Uterus (tissue), 4 donors: ENCODE data around the gene METTL14. TPM values are rescaled to one million over a fixed set of nuclear protein-coding genes. Genes with fewer than 3 reads are reported as not detected.

Experiments used
- DNase-seq, 2 donors: peaks; one replicate each; pipeline ENCODE4 v3.0.0-alpha.2; 2019 to 2020
- H3K27ac ChIP-seq, 2 donors: fragments of 200-600 bp; sonication (generic); 1 replicate in 1 of 2; 2 replicates in 1 of 2; pipeline ENCODE4 v1.5.1; 2016 to 2018
- H3K27me3 ChIP-seq, 2 donors: fragments of 200-600 bp; sonication (generic); one replicate each; pipeline ENCODE4 v1.5.1; 2018 to 2019; ENCODE audit warnings: control low read depth in 1 of 2
- H3K36me3 ChIP-seq, 2 donors: fragments of 200-600 bp; sonication (generic); one replicate each; pipeline ENCODE4 v1.5.1; 2019; ENCODE audit warnings: control low read depth in 1 of 2
- H3K4me1 ChIP-seq, 2 donors: fragments of 200-600 bp; sonication (generic); one replicate each; pipeline ENCODE4 v1.5.1; 2018 to 2019; ENCODE audit warnings: control low read depth in 1 of 2
- H3K4me3 ChIP-seq, 2 donors: fragments of 200-600 bp; sonication (generic); 1 replicate in 1 of 2; 2 replicates in 1 of 2; pipeline ENCODE4 v1.5.1; 2018 to 2019; ENCODE audit warnings: mild to moderate bottlenecking in 1 of 2
- H3K9me3 ChIP-seq, 2 donors: fragments of 200-600 bp; sonication (generic); one replicate each; pipeline ENCODE4 v1.5.1; 2019; ENCODE audit warnings: control low read depth in 1 of 2
- CTCF ChIP-seq, 4 experiments: fragments of 200-600 bp in 2 of 4; fragments of 450-650 bp in 2 of 4; sonication (generic) in 2 of 4; IDR thresholded peaks; one replicate each; pipeline ENCODE4 v1.5.1; 2016 to 2019; ENCODE audit warnings: antibody characterized with exemption in 4 of 4, mild to moderate bottlenecking in 2 of 4, moderate library complexity in 1 of 4
- POLR2A ChIP-seq, 2 donors: fragments of 450-650 bp; IDR thresholded peaks; one replicate each; pipeline ENCODE4 v1.6.1; 2016; ENCODE audit warnings: antibody characterized with exemption in 2 of 2, mild to moderate bottlenecking in 1 of 2, moderate library complexity in 1 of 2
- intact Hi-C: fragments of 100-400 bp; cut with DNase I; formaldehyde crosslinking; loops from one replicate; pipeline ENCODE4 v1.15.1; 2023; ENCODE audit warnings: low total_unique reads
- total RNA-seq, 4 donors: library from RNA; depleted of rRNA in 3 of 4; stranded (reverse); fragments of >200 nt in 3 of 4; gene quantifications; one replicate each; pipeline versions ENCODE4 v1.1.0 to v1.2.4, GENCODE V29; 2014 to 2023
- donor health status: DM: yes; HTN: yes; CAD: no.

Gene METTL14
- total RNA-seq, 4 donors from 2014 or later, result 2.3 to 92.6 (median 33.7) TPM

- Histone ChIP-seq H3K36me3 (no peaks in the 10 kb centered on the region), H3K27ac (no peak overlapping the region), H3K4me1 (no peaks in the 10 kb centered on the region), H3K4me3 (no peak overlapping the region), H3K9me3 (no peaks in the 10 kb centered on the region), H3K27me3 (no peaks in the 10 kb centered on the region)
- TF ChIP-seq CTCF (IDR thresholded peaks at IDR 0.05) (no peak), POLR2A (IDR thresholded peaks at IDR 0.05) (no peak)
- no peak for DNase-seq
- intact Hi-C loops, result no loop called here
These were observed 42.2 kb downstream of the METTL14 start for GRCh38 chr4:118727360-118727759.

GRCh38 chr4:118729287-118730286 lies 44.4 kb downstream of the METTL14 start:
- Histone ChIP-seq H3K9me3 (no peaks in the 10 kb centered on the region), H3K4me3 (no peak overlapping the region), H3K27ac (no peak overlapping the region), H3K27me3 (no peaks in the 10 kb centered on the region), H3K4me1 (no peaks in the 10 kb centered on the region), H3K36me3 (no peaks in the 10 kb centered on the region)
- TF ChIP-seq CTCF (IDR thresholded peaks at IDR 0.05), result no peak
- TF ChIP-seq POLR2A (IDR thresholded peaks at IDR 0.05), result no peak
- intact Hi-C loops, result loop anchor here (10.0 kb wide), 1 partner anchor 245 kb away; no protein-coding TSS in a partner anchor
- no peak for DNase-seq

GRCh38 chr4:118730683-118731082 lies 45.5 kb downstream of the METTL14 start:
- Histone ChIP-seq H3K4me3 (no peak overlapping the region), H3K4me1 (no peaks in the 10 kb centered on the region), H3K27me3 (no peaks in the 10 kb centered on the region), H3K27ac (no peak overlapping the region), H3K9me3 (no peaks in the 10 kb centered on the region), H3K36me3 (no peaks in the 10 kb centered on the region)
- intact Hi-C loops, result loop anchor here (10.0 kb wide), 1 partner anchor 244 kb away; no protein-coding TSS in a partner anchor
- TF ChIP-seq CTCF (IDR thresholded peaks at IDR 0.05) (no peak), POLR2A (IDR thresholded peaks at IDR 0.05) (no peak)
- DNase-seq, result no peak

GRCh38 chr4:118732591-118733330 lies 47.6 kb downstream of the METTL14 start:
- Histone ChIP-seq H3K9me3 (no peaks in the 10 kb centered on the region), H3K27ac (no peak overlapping the region), H3K4me3 (no peak overlapping the region), H3K36me3 (no peaks in the 10 kb centered on the region), H3K27me3 (no peaks in the 10 kb centered on the region), H3K4me1 (no peaks in the 10 kb centered on the region)
- DNase-seq, result no peak
- intact Hi-C loops, result loop anchor here (10.0 kb wide), 1 partner anchor 242 kb away; no protein-coding TSS in a partner anchor
- TF ChIP-seq CTCF (IDR thresholded peaks at IDR 0.05), result no peak
- no peak for TF ChIP-seq POLR2A (IDR thresholded peaks at IDR 0.05)
